Neural cell (in vitro differentiated cells): ENCODE data around the gene MEP1B.

Source experiments
- EP300 ChIP-seq: fragments of 450-650 bp; conservative IDR thresholded peaks from 2 replicates; pipeline ENCODE4 v1.6.1; 2014; ENCODE audit warnings: antibody characterized with exemption, mild to moderate bottlenecking, moderate library complexity; ENCODE audit not compliant: poor library complexity, severe bottlenecking
- EZH2 ChIP-seq: fragments of 200-600, 300-800 bp; shearing (Covaris generic), sonication (generic); IDR thresholded peaks from 2 replicates; pipeline ENCODE4 v1.6.1; 2014; ENCODE audit warnings: antibody characterized with exemption, low read length, borderline replicate concordance, mild to moderate bottlenecking; ENCODE audit not compliant: insufficient read depth, poor library complexity, severe bottlenecking
- MXI1 ChIP-seq: fragments of 450-650 bp; conservative IDR thresholded peaks from 2 replicates; pipeline ENCODE4 v1.6.1; 2014; ENCODE audit warnings: antibody characterized with exemption, mild to moderate bottlenecking; ENCODE audit not compliant: poor library complexity, severe bottlenecking
- TAF1 ChIP-seq: IDR thresholded peaks from 2 replicates; pipeline ENCODE4 v1.6.1; 2012; ENCODE audit warnings: low read depth
- TF ChIP-seq, protein P1 (sequence below): fragments of 450-650 bp; IDR thresholded peaks from 2 replicates; pipeline ENCODE4 v1.5.1; 2014; ENCODE audit warnings: antibody characterized with exemption, mild to moderate bottlenecking, moderate library complexity; ENCODE audit not compliant: poor library complexity, severe bottlenecking

DNA sequence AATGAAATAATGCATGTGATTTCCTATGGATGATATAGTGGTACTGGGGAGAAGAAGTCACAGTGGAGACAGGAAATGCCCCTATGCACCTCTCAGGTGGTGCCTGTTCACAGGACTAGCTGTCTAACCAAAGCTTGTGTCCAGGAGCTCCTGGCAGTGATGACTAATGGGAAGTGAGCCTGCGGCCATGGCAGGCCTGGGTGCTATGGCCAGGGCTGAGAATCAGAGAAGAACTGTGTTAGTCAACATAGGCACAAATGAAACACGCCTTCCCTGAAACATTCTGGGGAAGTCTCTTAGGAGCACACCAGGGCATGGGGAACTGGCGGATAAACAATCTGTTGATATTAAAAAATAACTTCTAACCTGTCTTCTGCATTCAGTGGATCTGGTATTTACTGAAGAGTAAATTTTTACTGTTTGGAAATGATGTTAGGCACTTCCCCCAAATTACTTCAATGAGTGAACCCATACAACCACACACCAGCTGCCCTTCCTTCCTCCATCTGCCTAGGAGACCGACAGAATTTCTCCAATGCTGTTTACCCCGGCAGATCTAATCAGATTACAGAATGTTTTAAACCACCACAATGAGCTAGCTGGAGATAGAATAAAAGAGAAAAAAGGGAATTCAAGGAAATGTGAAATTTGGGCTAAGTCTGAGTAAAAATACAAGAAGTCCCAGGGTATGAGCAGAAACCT is 67.4 kb downstream of the MEP1B start:
- TF ChIP-seq, protein P1, sequence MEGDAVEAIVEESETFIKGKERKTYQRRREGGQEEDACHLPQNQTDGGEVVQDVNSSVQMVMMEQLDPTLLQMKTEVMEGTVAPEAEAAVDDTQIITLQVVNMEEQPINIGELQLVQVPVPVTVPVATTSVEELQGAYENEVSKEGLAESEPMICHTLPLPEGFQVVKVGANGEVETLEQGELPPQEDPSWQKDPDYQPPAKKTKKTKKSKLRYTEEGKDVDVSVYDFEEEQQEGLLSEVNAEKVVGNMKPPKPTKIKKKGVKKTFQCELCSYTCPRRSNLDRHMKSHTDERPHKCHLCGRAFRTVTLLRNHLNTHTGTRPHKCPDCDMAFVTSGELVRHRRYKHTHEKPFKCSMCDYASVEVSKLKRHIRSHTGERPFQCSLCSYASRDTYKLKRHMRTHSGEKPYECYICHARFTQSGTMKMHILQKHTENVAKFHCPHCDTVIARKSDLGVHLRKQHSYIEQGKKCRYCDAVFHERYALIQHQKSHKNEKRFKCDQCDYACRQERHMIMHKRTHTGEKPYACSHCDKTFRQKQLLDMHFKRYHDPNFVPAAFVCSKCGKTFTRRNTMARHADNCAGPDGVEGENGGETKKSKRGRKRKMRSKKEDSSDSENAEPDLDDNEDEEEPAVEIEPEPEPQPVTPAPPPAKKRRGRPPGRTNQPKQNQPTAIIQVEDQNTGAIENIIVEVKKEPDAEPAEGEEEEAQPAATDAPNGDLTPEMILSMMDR, result no peak
- no peak for TF ChIP-seq EZH2
- TF ChIP-seq EP300, result no peak
- no peak for TF ChIP-seq MXI1
- no peak for TF ChIP-seq TAF1
